HG02642 (cell line): ENCODE measurements around the gene OGFOD3.

ENCODE experiments used
- ATAC-seq: cut with Tn5 transposase; IDR thresholded peaks from one replicate; pipeline ENCODE4 v1.9.1; 2021; ENCODE audit warnings: mild to moderate bottlenecking; ENCODE audit not compliant: unreplicated experiment, poor library complexity

OGFOD3 gene

GRCh38 chr17:82345151-82345976, 73.0 kb downstream of the OGFOD3 start:
- ATAC-seq: no peak

- no peak for ATAC-seq
Observed at GRCh38 chr17:82344175-82344907, 74.0 kb downstream of the OGFOD3 start.

- no peak for ATAC-seq
Observed at GRCh38 chr17:82343560-82343959, 74.8 kb downstream of the OGFOD3 start.

DNA sequence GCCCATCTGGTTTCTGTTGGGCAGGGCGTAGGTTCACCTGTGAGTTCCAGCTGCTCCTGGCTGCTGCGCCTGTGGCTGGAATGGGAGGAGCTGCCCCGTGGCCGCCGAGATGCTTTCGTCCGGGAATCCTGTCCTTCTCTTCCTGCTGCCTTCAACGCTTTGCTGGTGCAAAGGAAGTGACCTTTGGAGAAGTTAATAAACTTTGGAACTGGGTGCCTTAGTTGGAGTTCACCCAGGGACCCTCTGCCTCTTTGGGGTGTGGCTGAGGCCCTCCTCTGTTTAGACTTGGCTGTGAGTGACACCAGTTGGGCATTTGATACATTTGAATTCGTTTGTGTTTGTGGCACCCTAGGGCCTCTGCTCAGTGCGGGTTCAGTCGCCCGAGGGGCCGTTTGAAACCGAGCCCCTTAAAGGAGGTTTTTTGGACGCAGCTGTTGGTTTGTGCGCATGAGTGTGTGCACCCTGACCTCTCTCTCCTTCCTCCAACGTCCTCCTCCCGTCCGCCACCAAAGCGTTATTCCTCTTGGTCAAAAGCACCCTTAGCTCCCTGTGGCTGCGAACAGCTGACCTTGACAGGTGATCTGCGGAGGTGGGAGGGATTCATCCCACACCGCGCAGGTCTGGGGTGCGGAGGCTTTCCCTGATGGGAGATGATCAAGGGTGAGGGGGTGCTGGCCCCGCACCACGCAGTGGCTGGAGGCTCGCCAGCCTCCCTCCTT, 75.9 kb downstream of the OGFOD3 start:
- ATAC-seq: no peak

DNA sequence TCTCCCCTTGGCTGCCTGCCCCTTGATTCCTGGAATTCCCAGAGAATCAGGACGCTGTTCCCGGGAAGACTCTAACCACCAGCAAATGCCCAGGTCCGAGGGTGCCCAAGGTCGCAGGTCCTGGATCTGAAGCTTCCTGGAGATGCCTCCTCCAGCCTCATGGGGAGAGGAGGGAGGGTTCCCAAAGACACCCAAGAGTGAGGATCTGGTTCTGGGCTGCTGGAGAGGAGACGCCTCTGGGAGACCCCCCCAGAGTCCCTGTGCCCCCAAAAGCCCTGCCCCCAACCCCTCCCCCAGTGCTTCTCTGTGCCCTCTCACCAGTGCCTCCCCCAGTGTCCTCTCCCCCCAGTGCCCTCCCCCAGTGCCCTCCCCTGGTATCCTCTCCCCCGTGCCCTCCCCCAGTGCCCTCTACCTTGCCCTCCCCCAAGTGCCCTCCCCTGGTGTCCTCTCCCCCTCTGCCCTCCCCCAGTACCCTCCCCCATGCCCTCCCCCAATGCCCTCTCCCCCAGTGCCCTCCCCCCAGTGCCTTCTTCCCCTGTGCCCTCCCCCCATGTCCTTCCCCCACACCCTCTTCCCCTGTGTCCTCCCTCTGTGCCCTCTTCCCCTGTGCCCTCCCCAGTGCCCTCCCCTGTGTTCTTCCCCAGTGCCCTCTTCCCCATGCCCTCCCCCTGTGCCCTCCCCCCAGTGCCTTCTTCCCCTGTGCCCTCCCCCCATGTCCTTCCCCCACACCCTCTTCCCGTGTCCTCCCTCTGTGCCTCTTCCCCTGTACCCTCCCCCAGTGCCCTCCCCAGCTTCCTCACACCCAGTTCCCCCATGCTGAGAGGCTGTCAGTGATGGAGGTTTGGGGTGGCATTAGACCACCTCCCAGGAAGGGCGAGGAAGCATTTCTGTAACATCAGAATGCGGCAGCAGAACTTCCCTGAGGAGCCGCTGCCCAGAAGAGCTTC, 78.5 kb downstream of the OGFOD3 start:
- ATAC-seq: no peak
